ENCODE data around the gene BCAS4. TPM values are rescaled to one million over a fixed set of nuclear protein-coding genes. Genes with fewer than 3 reads are reported as not detected.

BCAS4 gene
- total and polyA plus RNA-seq, 2 experiments from 2014 or later = 22.2 to 24.8 TPM

GRCh38 chr20:50756447-50756846, 38.4 kb upstream of the BCAS4 start:
- Histone ChIP-seq H3K9me2 (ENCODE audit: insufficient read depth) (no peaks in the 10 kb centered on the region), H3K4me3 (no peak overlapping the region), H3K79me2 (replicated peaks; ENCODE audit: insufficient read depth) (no peaks in the 10 kb centered on the region), H3K4me1 (ENCODE audit: insufficient read depth) (0 out of 2 replicates have a peak, but pooled peaks cover 3% of the 10 kb centered on the region), H3K27me3 (ENCODE audit: insufficient read depth) (no peaks in the 10 kb centered on the region), H2AFZ (no peak overlapping the region), H3K27ac (ENCODE audit: low read depth) (no peak overlapping the region), H4K20me1 (replicated peaks; ENCODE audit: insufficient read depth) (no peaks in the 10 kb centered on the region), H3F3A (replicated peaks; ENCODE audit: low read depth) (no peaks in the 10 kb centered on the region), H3K4me2 (no peak overlapping the region), H3K36me3 (ENCODE audit: insufficient read depth) (no peaks in the 10 kb centered on the region)
- H3K27me3 Mint-ChIP-seq (ENCODE audit: insufficient read depth, low read depth, poor library complexity) = peaks cover 6% of the 10 kb centered on the region
- H3K4me1 Mint-ChIP-seq = peaks cover 6% of the 10 kb centered on the region
- H3K27ac Mint-ChIP-seq = no peak overlapping the region
- DNase-seq (ENCODE audit: low spot score) = no peak
- H3K9me3 Mint-ChIP-seq = no peaks in the 10 kb centered on the region; the same call in 2 of the 3 replicates
- no peak for TF ChIP-seq EZH2 (IDR thresholded peaks at IDR 0.05; ENCODE audit: low read depth, unreplicated experiment)
- no peak for TF ChIP-seq ETS1 (IDR thresholded peaks at IDR 0.05)
- TF ChIP-seq EZH2phosphoT487 (IDR thresholded peaks at IDR 0.05; ENCODE audit: unreplicated experiment) = no peak
- TF ChIP-seq POLR2AphosphoS5 (IDR thresholded peaks at IDR 0.05; ENCODE audit: low read depth) = no peak
- TF ChIP-seq NANOG (IDR thresholded peaks at IDR 0.05; ENCODE audit: borderline replicate concordance) = no peak
- no peak for TF ChIP-seq REST (IDR thresholded peaks at IDR 0.05; ENCODE audit: unreplicated experiment)
- no peak for TF ChIP-seq CREB1 (CRISPR knock-in tag; IDR thresholded peaks at IDR 0.05; ENCODE audit: low read depth)
- no peak for TF ChIP-seq ZNF114 (CRISPR knock-in tag; IDR thresholded peaks at IDR 0.05)
- no peak for TF ChIP-seq ZNF462 (CRISPR knock-in tag; IDR thresholded peaks at IDR 0.05)
- no peak for ATAC-seq
- peaks cover 5% of the 10 kb centered on the region; the same call in 2 of the 3 replicates for H3K36me3 Mint-ChIP-seq (ENCODE audit: low read depth)
- H3K4me3 Mint-ChIP-seq = no peak overlapping the region

Measured in GM23338 (cell line).